ENCODE measurements around the gene RPN2. TPM values are rescaled to one million over a fixed set of nuclear protein-coding genes. Genes with fewer than 3 reads are reported as not detected.

RPN2 gene
- total RNA-seq, 1 donor, result 218 TPM

DNA sequence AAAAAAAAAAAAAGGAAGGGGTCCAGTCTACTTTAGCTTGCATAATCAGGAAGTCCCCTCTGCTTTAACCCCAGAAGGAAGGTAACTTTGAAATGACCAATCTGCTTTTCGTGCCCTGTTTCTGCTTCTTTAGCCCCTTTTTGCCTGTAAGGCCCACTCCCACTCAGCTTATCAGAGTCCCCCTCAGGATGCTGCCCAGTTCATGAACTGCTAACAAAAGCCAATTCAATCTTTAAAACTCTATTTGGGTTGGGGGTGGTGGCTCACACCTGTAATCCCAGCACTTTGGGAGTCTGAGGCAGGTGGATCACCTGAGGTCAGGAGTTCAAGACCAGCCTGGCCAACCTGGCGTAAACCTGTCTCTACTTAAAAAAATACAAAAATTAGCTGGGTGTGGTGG is 70.2 kb downstream of the RPN2 start:
- DNase-seq (ENCODE audit: low read depth), result no peak
- TF ChIP-seq, protein P1, sequence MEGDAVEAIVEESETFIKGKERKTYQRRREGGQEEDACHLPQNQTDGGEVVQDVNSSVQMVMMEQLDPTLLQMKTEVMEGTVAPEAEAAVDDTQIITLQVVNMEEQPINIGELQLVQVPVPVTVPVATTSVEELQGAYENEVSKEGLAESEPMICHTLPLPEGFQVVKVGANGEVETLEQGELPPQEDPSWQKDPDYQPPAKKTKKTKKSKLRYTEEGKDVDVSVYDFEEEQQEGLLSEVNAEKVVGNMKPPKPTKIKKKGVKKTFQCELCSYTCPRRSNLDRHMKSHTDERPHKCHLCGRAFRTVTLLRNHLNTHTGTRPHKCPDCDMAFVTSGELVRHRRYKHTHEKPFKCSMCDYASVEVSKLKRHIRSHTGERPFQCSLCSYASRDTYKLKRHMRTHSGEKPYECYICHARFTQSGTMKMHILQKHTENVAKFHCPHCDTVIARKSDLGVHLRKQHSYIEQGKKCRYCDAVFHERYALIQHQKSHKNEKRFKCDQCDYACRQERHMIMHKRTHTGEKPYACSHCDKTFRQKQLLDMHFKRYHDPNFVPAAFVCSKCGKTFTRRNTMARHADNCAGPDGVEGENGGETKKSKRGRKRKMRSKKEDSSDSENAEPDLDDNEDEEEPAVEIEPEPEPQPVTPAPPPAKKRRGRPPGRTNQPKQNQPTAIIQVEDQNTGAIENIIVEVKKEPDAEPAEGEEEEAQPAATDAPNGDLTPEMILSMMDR (IDR thresholded peaks at IDR 0.05; ENCODE audit: insufficient read depth, low read depth, low read length), result no peak
- no peak overlapping the region for H3K4me3 ChIP-seq (ENCODE audit: low read depth, low read length)

DNA sequence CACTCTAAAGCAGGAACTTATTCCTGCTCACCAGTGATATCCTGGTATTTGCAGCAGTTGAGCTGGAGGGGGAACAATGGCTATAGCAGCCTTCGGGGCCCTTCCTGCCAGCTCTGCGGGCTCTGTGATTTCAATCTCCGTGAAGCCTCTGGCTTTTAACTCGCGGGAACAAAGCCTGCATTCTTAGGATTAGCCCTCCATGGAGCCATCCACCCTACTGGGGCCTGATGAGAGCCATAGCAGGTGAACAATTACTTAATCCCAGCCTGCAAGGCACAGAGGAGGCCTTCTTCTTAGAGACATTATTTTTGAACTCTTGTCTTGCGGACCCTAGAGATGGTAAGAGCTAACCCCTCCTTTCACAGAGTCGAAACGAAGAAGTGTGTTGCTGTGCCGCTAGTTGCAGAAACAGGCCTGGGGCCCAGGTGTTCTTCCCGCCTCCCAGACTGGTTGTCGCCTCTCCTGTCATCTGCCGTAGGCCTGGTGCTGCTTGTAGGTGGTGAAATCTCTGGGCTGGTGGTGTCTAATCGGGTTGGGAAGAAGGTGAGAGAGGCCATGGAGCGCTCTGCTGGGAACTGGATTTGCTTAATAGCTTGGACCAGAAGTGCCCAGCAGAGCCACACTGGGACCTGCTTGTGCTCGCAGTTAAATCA is 72.8 kb downstream of the RPN2 start:
- TF ChIP-seq, protein P1 (IDR thresholded peaks at IDR 0.05; ENCODE audit: insufficient read depth, low read depth, low read length), result no peak
- DNase-seq (ENCODE audit: low read depth), result no peak
- no peak overlapping the region for H3K4me3 ChIP-seq (ENCODE audit: low read depth, low read length)

DNA sequence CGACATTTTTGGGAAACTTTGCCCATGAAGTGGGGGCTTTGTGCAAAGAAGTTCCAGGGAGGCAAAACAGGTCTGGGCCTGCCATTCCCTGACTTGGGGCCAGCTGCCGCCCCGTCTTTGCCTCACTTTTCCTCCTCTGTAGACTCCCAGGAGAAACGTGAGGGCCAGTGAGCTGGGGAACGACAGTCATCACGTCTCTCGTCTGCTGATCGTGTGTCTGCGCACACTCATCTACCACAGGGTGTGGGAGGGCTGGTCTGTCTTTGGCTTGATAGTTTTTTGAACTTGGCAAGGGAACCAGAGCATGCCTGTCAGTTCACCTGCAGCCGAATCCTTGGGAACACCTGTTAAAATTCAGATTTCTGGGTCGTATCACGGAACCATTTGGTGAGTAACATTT is 74.0 kb downstream of the RPN2 start:
- DNase-seq (ENCODE audit: low read depth), result no peak
- TF ChIP-seq, protein P1 (IDR thresholded peaks at IDR 0.05; ENCODE audit: insufficient read depth, low read depth, low read length), result no peak
- no peak overlapping the region for H3K4me3 ChIP-seq (ENCODE audit: low read depth, low read length)

DNA sequence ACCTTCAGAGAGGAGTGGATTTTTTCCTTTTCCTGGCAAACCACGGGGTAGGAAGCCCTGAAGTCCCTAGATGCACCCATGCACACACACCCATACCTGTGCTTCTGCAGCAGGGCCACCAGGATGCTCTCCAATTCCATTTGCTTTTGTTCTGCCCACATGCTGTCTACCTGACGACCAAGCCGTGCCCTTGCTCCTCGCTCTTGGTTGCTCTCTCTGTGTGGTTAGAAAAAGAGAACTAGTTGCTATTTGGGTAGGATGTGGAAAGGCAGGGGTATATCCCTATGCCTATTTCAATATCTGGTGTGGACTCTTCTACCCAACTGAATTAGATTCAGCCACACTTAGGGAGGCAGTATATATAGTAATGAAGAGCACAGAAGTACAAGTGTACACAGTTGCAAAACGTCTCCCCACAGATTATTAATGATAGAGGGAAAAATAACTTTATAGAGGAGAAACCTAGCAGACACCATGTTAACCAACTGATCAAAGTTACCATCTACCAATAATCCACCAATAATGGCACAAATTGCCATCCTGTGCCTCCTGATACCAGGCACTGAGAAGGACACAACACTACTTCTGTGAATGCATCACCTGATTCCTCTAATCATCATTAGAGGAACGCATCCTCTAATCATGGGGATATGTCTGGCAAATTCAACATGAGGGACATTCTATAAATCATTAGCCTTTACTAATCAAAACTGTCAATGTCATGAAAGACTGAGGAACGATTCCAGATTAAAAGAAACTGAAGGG is 75.2 kb downstream of the RPN2 start:
- TF ChIP-seq, protein P1 (IDR thresholded peaks at IDR 0.05; ENCODE audit: insufficient read depth, low read depth, low read length), result no peak
- H3K4me3 ChIP-seq (ENCODE audit: low read depth, low read length), result no peak overlapping the region
- DNase-seq (ENCODE audit: low read depth), result no peak

DNA sequence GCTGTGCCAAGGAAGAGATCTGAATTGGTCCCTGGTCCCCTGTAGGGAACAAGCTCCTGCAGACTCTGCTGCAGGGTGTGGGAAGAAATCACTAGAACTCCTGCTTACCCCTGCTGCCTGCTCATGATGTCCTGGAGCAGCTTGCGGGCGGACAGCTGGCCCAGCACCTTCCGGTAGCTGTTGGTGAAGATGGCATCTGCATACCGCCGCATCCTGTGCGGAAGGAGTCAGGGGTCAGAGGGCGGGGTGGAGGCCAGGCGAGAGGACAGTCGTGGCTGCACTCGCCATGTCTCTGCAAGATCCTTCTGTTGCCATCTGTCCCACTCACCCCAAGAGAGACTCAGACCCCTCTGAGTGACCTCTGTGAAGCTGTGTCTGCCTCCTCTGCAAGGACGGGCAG is 77.2 kb downstream of the RPN2 start:
- H3K4me3 ChIP-seq (ENCODE audit: low read depth, low read length), result no peak overlapping the region
- no peak for DNase-seq (ENCODE audit: low read depth)
- TF ChIP-seq, protein P1 (IDR thresholded peaks at IDR 0.05; ENCODE audit: insufficient read depth, low read depth, low read length), result no peak

DNA sequence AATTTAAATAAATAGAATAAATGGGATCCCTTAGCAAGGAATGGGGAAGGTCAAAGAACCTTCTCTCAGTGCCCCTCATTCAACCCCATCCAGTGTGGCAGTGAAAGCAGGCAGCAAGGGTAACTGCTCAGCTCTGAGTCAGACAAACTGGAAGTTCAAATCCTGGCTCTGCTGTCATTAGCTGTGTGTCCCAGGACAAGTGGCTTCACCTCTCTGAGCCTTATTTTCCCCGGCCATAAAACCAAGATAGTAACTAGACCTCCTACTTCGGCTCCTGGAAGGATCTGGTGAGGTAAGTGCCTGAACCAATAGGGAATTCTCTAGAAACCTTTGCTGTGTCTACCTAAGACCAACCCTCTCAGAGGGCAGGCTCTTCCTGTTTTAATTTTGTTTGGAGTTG is 78.4 kb downstream of the RPN2 start:
- TF ChIP-seq, protein P1 (IDR thresholded peaks at IDR 0.05; ENCODE audit: insufficient read depth, low read depth, low read length), result no peak
- DNase-seq (ENCODE audit: low read depth), result no peak
- no peak overlapping the region for H3K4me3 ChIP-seq (ENCODE audit: low read depth, low read length)
